Panc1 (cell line): Measurements from ENCODE around the gene HGFAC.

Source experiments
- SIN3A ChIP-seq: IDR thresholded peaks from 2 replicates; pipeline ENCODE4 v1.6.1; 2012; ENCODE audit warnings: low read depth, mild to moderate bottlenecking, low read length, moderate library complexity, borderline replicate concordance; ENCODE audit not compliant: insufficient read depth
- TF ChIP-seq, protein P1 (sequence below): fragments of 450-650 bp; IDR thresholded peaks from 2 replicates; pipeline ENCODE4 v1.5.1; 2017; ENCODE audit warnings: mild to moderate bottlenecking
- TF ChIP-seq, protein P2 (sequence below), 2 experiments: IDR thresholded peaks; 2 replicates each; pipeline ENCODE4 v1.6.1; 2011 to 2012; ENCODE audit warnings: low read depth in 2 of 2, control low read depth in 1 of 2, low read length in 1 of 2, mild to moderate bottlenecking in 1 of 2, moderate library complexity in 1 of 2; ENCODE audit not compliant: insufficient read depth in 1 of 2

DNA sequence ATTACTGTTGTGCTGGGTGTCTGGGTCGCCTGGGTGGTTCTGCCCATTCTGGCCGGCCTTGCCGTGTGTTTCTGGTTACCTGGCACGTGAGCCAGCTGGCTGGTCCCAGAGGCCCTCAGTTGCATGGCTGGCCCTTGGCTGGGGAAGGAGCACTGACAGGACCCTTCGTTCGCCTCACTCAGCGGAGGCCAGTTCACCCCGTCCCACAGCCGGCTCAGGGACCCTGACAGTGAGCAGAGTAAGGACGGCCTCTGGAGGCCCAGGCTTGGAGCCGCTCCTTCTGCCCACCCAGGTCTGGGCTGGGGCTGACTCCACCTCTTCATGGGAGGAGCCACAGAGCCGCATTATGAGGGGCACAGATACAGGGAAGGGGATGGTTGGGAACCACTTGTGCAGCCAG lies 20.3 kb upstream of the HGFAC start:
- TF ChIP-seq SIN3A = no peak
- TF ChIP-seq, protein P1, sequence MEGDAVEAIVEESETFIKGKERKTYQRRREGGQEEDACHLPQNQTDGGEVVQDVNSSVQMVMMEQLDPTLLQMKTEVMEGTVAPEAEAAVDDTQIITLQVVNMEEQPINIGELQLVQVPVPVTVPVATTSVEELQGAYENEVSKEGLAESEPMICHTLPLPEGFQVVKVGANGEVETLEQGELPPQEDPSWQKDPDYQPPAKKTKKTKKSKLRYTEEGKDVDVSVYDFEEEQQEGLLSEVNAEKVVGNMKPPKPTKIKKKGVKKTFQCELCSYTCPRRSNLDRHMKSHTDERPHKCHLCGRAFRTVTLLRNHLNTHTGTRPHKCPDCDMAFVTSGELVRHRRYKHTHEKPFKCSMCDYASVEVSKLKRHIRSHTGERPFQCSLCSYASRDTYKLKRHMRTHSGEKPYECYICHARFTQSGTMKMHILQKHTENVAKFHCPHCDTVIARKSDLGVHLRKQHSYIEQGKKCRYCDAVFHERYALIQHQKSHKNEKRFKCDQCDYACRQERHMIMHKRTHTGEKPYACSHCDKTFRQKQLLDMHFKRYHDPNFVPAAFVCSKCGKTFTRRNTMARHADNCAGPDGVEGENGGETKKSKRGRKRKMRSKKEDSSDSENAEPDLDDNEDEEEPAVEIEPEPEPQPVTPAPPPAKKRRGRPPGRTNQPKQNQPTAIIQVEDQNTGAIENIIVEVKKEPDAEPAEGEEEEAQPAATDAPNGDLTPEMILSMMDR = no peak
- TF ChIP-seq, protein P2, sequence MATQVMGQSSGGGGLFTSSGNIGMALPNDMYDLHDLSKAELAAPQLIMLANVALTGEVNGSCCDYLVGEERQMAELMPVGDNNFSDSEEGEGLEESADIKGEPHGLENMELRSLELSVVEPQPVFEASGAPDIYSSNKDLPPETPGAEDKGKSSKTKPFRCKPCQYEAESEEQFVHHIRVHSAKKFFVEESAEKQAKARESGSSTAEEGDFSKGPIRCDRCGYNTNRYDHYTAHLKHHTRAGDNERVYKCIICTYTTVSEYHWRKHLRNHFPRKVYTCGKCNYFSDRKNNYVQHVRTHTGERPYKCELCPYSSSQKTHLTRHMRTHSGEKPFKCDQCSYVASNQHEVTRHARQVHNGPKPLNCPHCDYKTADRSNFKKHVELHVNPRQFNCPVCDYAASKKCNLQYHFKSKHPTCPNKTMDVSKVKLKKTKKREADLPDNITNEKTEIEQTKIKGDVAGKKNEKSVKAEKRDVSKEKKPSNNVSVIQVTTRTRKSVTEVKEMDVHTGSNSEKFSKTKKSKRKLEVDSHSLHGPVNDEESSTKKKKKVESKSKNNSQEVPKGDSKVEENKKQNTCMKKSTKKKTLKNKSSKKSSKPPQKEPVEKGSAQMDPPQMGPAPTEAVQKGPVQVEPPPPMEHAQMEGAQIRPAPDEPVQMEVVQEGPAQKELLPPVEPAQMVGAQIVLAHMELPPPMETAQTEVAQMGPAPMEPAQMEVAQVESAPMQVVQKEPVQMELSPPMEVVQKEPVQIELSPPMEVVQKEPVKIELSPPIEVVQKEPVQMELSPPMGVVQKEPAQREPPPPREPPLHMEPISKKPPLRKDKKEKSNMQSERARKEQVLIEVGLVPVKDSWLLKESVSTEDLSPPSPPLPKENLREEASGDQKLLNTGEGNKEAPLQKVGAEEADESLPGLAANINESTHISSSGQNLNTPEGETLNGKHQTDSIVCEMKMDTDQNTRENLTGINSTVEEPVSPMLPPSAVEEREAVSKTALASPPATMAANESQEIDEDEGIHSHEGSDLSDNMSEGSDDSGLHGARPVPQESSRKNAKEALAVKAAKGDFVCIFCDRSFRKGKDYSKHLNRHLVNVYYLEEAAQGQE (IDR thresholded peaks at IDR 0.05; ENCODE audit: insufficient read depth in 1 of 2, low read depth in 2 of 2, low read length in 1 of 2) = no peak
